ENCODE results near the gene LRIG3. TPM values are rescaled to one million over a fixed set of nuclear protein-coding genes. Genes with fewer than 3 reads are reported as not detected.

Gene LRIG3
- polyA plus RNA-seq, 3 donors, result not detected

- no peak for DNase-seq
- Histone ChIP-seq H3K9me3 (replicated peaks in 1 of 2; ENCODE audit: control insufficient read depth in 1 of 2, insufficient read depth in 1 of 2, low read length in 2 of 2) (peaks cover 0 to 9% of the 10 kb centered on the region in 2 donors), H2AFZ (ENCODE audit: insufficient read depth, low read depth, low read length, poor library complexity, severe bottlenecking) (no peak overlapping the region), H3K27ac (ENCODE audit: low read depth in 1 of 2, low read length in 2 of 2) (no peak overlapping the region), H3K79me2 (ENCODE audit: insufficient read depth, low read length) (no peaks in the 10 kb centered on the region), H3K27me3 (ENCODE audit: control insufficient read depth in 2 of 2, insufficient read depth in 2 of 2, low read length in 2 of 2) (no peaks in the 10 kb centered on the region), H3K4me3 (replicated peaks in 1 of 3; ENCODE audit: low read depth in 2 of 3, low read length in 3 of 3) (no peak overlapping the region), H3K4me1 (ENCODE audit: control insufficient read depth in 1 of 2, insufficient read depth in 2 of 2, low read length in 2 of 2) (no peaks in the 10 kb centered on the region), H3K9ac (ENCODE audit: insufficient read depth, low read length, poor library complexity, severe bottlenecking) (no peak overlapping the region), H3K36me3 (replicated peaks in 1 of 2; ENCODE audit: control insufficient read depth in 1 of 2, insufficient read depth in 2 of 2, low read length in 2 of 2) (no peaks in the 10 kb centered on the region), H3K4me2 (replicated peaks; ENCODE audit: extremely low read depth, low read length, poor library complexity, severe bottlenecking) (no peak overlapping the region), H4K20me1 (ENCODE audit: insufficient read depth, low read length) (no peaks in the 10 kb centered on the region)
- no peak overlapping the region for H3K27ac Mint-ChIP-seq
- H3K27me3 Mint-ChIP-seq (ENCODE audit: low read depth in 3 of 3), result no peaks in the 10 kb centered on the region
- TF ChIP-seq CTCF (IDR thresholded peaks at IDR 0.05), result no peak
- peaks cover 0 to 8% (median 3%) of the 10 kb centered on the region in 7 donors for H3K9me3 Mint-ChIP-seq
- H3K36me3 Mint-ChIP-seq, result no peaks in the 10 kb centered on the region
- no peaks in the 10 kb centered on the region for H3K4me1 Mint-ChIP-seq
- WGBS (ENCODE audit: insufficient coverage), result 50% methylated on average over 1 of the region's 2 CpGs
- intact Hi-C loops (cut with micrococcal nuclease), result no loop called here
- no peak overlapping the region for H3K4me3 Mint-ChIP-seq
Observed at GRCh38 chr12:58969237-58969636, 48.9 kb upstream of the LRIG3 start.

- Histone ChIP-seq H3K9ac (ENCODE audit: insufficient read depth, low read length, poor library complexity, severe bottlenecking) (no peak overlapping the region), H3K4me3 (replicated peaks in 1 of 3; ENCODE audit: low read depth in 2 of 3, low read length in 3 of 3) (no peak overlapping the region), H3K36me3 (replicated peaks in 1 of 2; ENCODE audit: control insufficient read depth in 1 of 2, insufficient read depth in 2 of 2, low read length in 2 of 2) (no peaks in the 10 kb centered on the region), H3K79me2 (ENCODE audit: insufficient read depth, low read length) (no peaks in the 10 kb centered on the region), H3K4me1 (ENCODE audit: control insufficient read depth in 1 of 2, insufficient read depth in 2 of 2, low read length in 2 of 2) (no peaks in the 10 kb centered on the region), H3K27ac (ENCODE audit: low read depth in 1 of 2, low read length in 2 of 2) (no peak overlapping the region), H3K4me2 (replicated peaks; ENCODE audit: extremely low read depth, low read length, poor library complexity, severe bottlenecking) (no peak overlapping the region), H3K27me3 (ENCODE audit: control insufficient read depth in 2 of 2, insufficient read depth in 2 of 2, low read length in 2 of 2) (no peaks in the 10 kb centered on the region), H4K20me1 (ENCODE audit: insufficient read depth, low read length) (no peaks in the 10 kb centered on the region), H3K9me3 (replicated peaks in 1 of 2; ENCODE audit: control insufficient read depth in 1 of 2, insufficient read depth in 1 of 2, low read length in 2 of 2) (peaks cover 0 to 10% of the 10 kb centered on the region in 2 donors), H2AFZ (ENCODE audit: insufficient read depth, low read depth, low read length, poor library complexity, severe bottlenecking) (no peak overlapping the region)
- 100% methylated on average over 2 of the region's 4 CpGs for WGBS (ENCODE audit: insufficient coverage)
- DNase-seq, result no peak
- Mint-ChIP-seq H3K27ac (no peak overlapping the region), H3K4me3 (no peak overlapping the region), H3K4me1 (no peaks in the 10 kb centered on the region), H3K36me3 (no peaks in the 10 kb centered on the region), H3K27me3 (ENCODE audit: low read depth in 3 of 3) (no peaks in the 10 kb centered on the region), H3K9me3 (peaks cover 0 to 16% (median 6%) of the 10 kb centered on the region in 7 donors)
- intact Hi-C loops (cut with micrococcal nuclease), result no loop called here
- no peak for TF ChIP-seq CTCF (IDR thresholded peaks at IDR 0.05)
Observed at GRCh38 chr12:58967561-58967960, 47.3 kb upstream of the LRIG3 start.
